Measurements from ENCODE around the gene MYEOV. TPM values are rescaled to one million over a fixed set of nuclear protein-coding genes. Genes with fewer than 3 reads are reported as not detected.

MYEOV gene
- total and polyA plus RNA-seq, 9 of the 15 experiments (the other 6 are each of a cell fraction or from before 2014, with no cell fraction given) = 10.2 to 133 (median 32.2) TPM

- H4K20me1 ChIP-seq (replicated peaks; ENCODE audit: control insufficient read depth, insufficient read depth, low read length) = no peaks in the 10 kb centered on the region; the same call in 1 of the 2 replicates
- H3K79me2 ChIP-seq (ENCODE audit: control insufficient read depth, insufficient read depth, low read length) = peaks cover 56% of the 10 kb centered on the region
- no peaks in the 10 kb centered on the region; the same call in 1 of the 2 replicates for H3K9me3 ChIP-seq (replicated peaks; ENCODE audit: control insufficient read depth, insufficient read depth, low read depth, low read length)
- H3K4me3 ChIP-seq = peak overlapping the region; percentile 69
- 0 out of 2 replicates have a peak, but pooled peaks have one; percentile 33 for TF ChIP-seq ETV5 (CRISPR knock-in tag; IDR thresholded peaks at IDR 0.05; ENCODE audit: low read depth)
- TF ChIP-seq BMI1 (IDR thresholded peaks at IDR 0.05; ENCODE audit: low read length) = no peak
- no peak for TF ChIP-seq BDP1 (IDR thresholded peaks at IDR 0.05; ENCODE audit: insufficient read depth, insufficient read length)
- 0 out of 2 replicates have a peak, but pooled peaks have one; percentile 14 for TF ChIP-seq ZNF830 (CRISPR knock-in tag; IDR thresholded peaks at IDR 0.05)
- TF ChIP-seq FOSL1 (tag; conservative IDR thresholded peaks at IDR 0.05) = 0 out of 2 replicates have a peak, but pooled peaks have one; percentile 9
- peak; percentile 28; the same call in 1 of the 2 replicates for TF ChIP-seq ATF3 (IDR thresholded peaks at IDR 0.05)
- no peak for TF ChIP-seq ATF3 (CRISPR knock-in tag; conservative IDR thresholded peaks at IDR 0.05)
- no peak for TF ChIP-seq NR2C2 (CRISPR knock-in tag; IDR thresholded peaks at IDR 0.05)
- TF ChIP-seq NR2C2 (tag; IDR thresholded peaks at IDR 0.05) = peak; percentile 1; the same call in 1 of the 2 replicates
- no peak for TF ChIP-seq NFIC (IDR thresholded peaks at IDR 0.05)
- TF ChIP-seq SP2 (IDR thresholded peaks at IDR 0.05; ENCODE audit: extremely low read depth, low read depth, low read length, poor library complexity, severe bottlenecking) = no peak
- TF ChIP-seq TEAD4 (IDR thresholded peaks at IDR 0.05; ENCODE audit: low read length) = no peak
- TF ChIP-seq TEAD4 (CRISPR knock-in tag; IDR thresholded peaks at IDR 0.05; ENCODE audit: borderline replicate concordance) = 0 out of 2 replicates have a peak, but pooled peaks have one; percentile 21
- no peak for TF ChIP-seq PTRF (tag; IDR thresholded peaks at IDR 0.05)
- peak; percentile 69 for TF ChIP-seq POLR2G (IDR thresholded peaks at IDR 0.05; ENCODE audit: low read depth, low read length)
- no peak for TF ChIP-seq ZEB2 (IDR thresholded peaks at IDR 0.05)
- TF ChIP-seq RBFOX2 (IDR thresholded peaks at IDR 0.05; ENCODE audit: low read depth, low read length) = peak; percentile 71
- WGBS (ENCODE audit: insufficient coverage, low coverage, missing lambda C conversion rate) = 5% methylated on average over 8 of the region's 8 CpGs
- BruUV-seq (replicated peaks) = no TSS peak
- in situ Hi-C loops (cut with MboI) (loop anchor here (5.0 kb wide), 1 partner anchor 348 kb away; the partner anchor contains the start of gene CCND1), intact Hi-C loops (cut with micrococcal nuclease) (loop anchor here (2.0 to 10.0 kb wide), 5 partner anchors 70 to 160 kb away; no protein-coding TSS in a partner anchor)
- peak; percentile 9 for ATAC-seq
- DNase-seq (ENCODE audit: extremely low read depth in 1 of 4, low spot score in 3 of 4) = no peak
- H3K27me3 ChIP-seq (ENCODE audit: control insufficient read depth in 2 of 2, insufficient read depth in 2 of 2, low read length in 2 of 2) = peaks cover 0 to 3% of the 10 kb centered on the region in 2 experiments; a peak in 1 of 5 replicates
- FAIRE-seq = no peak
- POLR2A ChIA-PET = interaction anchor here (0.5 to 1.3 kb wide), 8 partner anchors 49 to 381 kb away, joined by 3 to 5 read pairs (median 4); partner anchors contain the start of gene LTO1
- H2AFZ ChIP-seq (ENCODE audit: low read depth, low read length) = peak overlapping the region; percentile 73
- CTCF ChIA-PET (ENCODE audit: low intra/inter-chr PET ratio) = no interaction called here
- peak overlapping the region; percentile 97 for H3K4me2 ChIP-seq (ENCODE audit: insufficient read depth, low read length)
- no peaks in the 10 kb centered on the region for H3K9me1 ChIP-seq (ENCODE audit: control insufficient read depth, insufficient read depth, low read length)
- H3K36me3 ChIP-seq (ENCODE audit: control insufficient read depth, insufficient read depth, low read length) = peaks cover 15% of the 10 kb centered on the region
- H3K9ac ChIP-seq (ENCODE audit: insufficient read depth in 1 of 2, low read depth in 2 of 2, low read length in 2 of 2) = peak overlapping the region; percentile 81 to 95
- H3K4me1 ChIP-seq (replicated peaks in 1 of 2; ENCODE audit: control insufficient read depth in 2 of 2, insufficient read depth in 2 of 2, low read length in 2 of 2) = peaks cover 46 to 64% of the 10 kb centered on the region in 2 experiments
- peak overlapping the region; percentile 94 for H3K27ac ChIP-seq (ENCODE audit: extremely low read depth, low read depth, low read length)
Measured at GRCh38 chr11:69294571-69295078, 670 bp downstream of the MYEOV start.

Measured in K562 (cell line).